HG03060 (cell line): ENCODE measurements around the gene SSX1.
"Not testable (repeated sequence)": the region's sequence is repeated elsewhere in the genome, so short reads cannot be mapped to it uniquely, and the experiment has no call there.

ENCODE experiments used
- ATAC-seq: cut with Tn5 transposase; IDR thresholded peaks from one replicate; pipeline ENCODE4 v1.9.1; 2021; ENCODE audit warnings: low read depth, moderate number of reproducible peaks; ENCODE audit not compliant: unreplicated experiment

SSX1 gene, protein sequence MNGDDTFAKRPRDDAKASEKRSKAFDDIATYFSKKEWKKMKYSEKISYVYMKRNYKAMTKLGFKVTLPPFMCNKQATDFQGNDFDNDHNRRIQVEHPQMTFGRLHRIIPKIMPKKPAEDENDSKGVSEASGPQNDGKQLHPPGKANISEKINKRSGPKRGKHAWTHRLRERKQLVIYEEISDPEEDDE

GRCh38 chrX:48255062-48255796, at the start of gene SSX1:
TSS of gene SSX1 (plus strand) at chrX:48255392. CDS start at chrX:48257242, 1,850 bp downstream.
- ATAC-seq = not testable (repeated sequence)

- ATAC-seq = not testable (repeated sequence)
Observed at GRCh38 chrX:48214341-48214740, 40.9 kb upstream of the SSX1 start.

DNA sequence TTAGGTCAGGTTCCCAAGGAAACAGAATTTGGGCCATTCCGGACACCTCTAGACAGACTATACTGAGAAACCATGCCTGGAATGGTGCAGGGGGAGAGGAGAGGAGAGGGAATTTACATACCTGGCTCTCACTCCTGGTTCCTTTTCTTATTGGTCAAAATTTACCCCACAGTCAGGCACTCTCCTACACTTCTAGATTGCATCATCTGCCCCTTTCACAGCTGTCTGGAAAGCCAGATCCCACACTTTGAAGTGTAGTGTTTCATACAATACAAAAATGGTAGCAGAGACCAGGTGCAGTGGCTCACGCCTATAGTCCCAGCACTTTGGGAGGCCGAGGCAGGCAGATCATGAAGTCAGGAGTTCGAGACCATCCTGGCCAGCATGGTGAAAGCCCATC, 31.0 kb upstream of the SSX1 start:
- ATAC-seq = not testable (repeated sequence)

DNA sequence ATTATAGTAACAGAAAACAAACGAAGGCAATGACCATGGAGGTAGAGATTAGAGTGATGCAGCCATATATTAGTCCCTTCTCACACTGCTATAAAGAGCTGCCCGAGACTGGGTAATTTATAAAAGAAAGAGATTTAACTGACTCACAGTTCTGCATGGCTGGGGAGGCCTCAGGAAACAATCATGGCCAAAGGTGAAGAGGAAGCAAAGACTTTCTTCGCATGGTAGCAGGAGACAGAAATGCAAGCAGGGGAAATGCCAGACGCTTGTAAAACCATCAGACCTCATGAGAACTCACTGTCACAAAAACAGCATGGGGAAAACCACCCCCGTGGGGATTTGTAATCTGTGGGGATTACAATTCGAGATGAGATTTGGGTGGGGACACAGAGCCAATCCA, 2.2 kb upstream of the SSX1 start:
- not testable (repeated sequence) for ATAC-seq

DNA sequence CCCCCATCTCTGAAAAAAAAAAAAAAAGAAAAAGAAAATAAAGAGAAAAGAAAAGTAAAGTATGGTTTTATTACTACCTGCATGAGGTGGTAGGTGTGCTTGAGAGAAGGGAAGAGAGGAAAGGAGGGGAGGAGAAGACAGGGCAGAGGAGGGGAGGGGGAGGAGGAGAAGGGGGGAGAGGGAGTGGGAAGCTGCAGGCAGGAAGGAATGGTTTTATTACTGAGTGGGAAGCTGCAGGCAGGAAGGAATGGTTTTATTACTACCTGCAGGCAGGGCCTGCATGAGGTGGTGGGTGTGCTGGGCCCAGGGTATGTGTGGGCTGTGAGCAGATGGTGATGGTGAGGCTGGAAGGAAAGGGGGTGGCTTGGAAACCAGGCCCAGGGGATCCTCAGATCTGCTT, 19.2 kb downstream of the SSX1 start:
- not testable (repeated sequence) for ATAC-seq

GRCh38 chrX:48278958-48279357, 23.8 kb downstream of the SSX1 start:
- ATAC-seq = no peak

DNA sequence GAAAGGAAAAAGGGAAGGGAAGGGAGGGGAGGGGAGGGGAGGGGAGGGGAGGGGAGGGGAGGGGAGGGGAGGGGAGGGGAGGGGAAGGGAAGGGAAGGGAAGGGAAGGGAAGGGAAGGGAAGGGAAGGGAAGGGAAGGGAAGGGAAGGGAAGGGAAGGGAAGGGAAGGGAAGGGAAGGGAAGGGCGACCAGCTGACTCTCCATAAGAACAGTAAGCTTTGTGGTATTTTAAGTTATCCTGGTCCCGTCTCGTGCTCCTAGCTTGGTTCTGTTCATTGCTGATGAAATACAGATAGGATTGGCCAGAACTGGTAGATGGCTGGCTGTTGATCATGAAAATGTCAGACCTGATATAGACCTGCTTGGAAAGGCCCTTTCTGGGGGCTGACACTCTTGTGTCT, 25.5 kb downstream of the SSX1 start:
- ATAC-seq = not testable (repeated sequence)

- ATAC-seq = no peak
Observed at GRCh38 chrX:48306175-48306574, 51.0 kb downstream of the SSX1 start.

DNA sequence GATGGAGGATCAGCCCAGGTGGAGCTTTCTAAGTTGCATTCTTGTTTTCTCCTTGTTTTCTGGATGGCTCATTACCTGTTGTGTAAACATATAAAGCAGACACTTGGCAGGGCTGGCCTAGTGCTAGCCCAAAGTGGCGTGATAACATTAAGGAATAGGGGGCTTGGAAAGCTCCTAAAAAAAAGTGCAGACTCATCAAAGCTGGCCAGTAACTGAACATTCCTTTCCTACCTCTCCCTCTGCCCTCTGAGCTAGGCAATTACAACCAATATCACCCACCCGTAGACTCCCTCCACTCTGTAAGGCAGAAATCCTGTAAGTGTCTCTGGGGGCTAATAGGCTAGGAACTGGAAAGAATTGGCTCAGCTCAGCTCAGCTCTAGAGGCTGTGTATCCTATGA, 58.8 kb downstream of the SSX1 start:
- ATAC-seq = not testable (repeated sequence)
